Kidney (tissue), 14 donors: Measurements from ENCODE around the gene PFKFB4. TPM values are rescaled to one million over a fixed set of nuclear protein-coding genes. Genes with fewer than 3 reads are reported as not detected.
A peak's percentile ranks its signal among the peaks of the same experiment; 100 is the strongest.

Experiments
- DNase-seq, 5 donors: peaks; one replicate each; pipeline ENCODE4 v3.0.0-alpha.2; 2013 to 2020
- FAIRE-seq: peaks from 2 replicates; lab custom pipeline; 2012; peaks lifted over from hg19 to GRCh38; lab: Jason Lieb, UNC
- H3K27ac ChIP-seq, 2 donors: one replicate each; pipeline ENCODE4 v1.7.0; 2013; ENCODE audit warnings: low read depth in 2 of 2, low read length in 2 of 2, inconsistent platforms in 1 of 2
- H3K27me3 ChIP-seq: one replicate; pipeline ENCODE4 v1.7.1; 2013; ENCODE audit warnings: low read length, inconsistent platforms; ENCODE audit not compliant: control insufficient read depth, insufficient read depth
- H3K36me3 ChIP-seq, 3 donors: one replicate each; pipeline versions ENCODE4 v1.7.0 to v1.7.1; 2013; ENCODE audit warnings: low read length in 3 of 3, control low read depth in 1 of 3, inconsistent platforms in 1 of 3; ENCODE audit not compliant: insufficient read depth in 3 of 3, control insufficient read depth in 2 of 3
- H3K4me1 ChIP-seq, 3 donors: one replicate each; pipeline versions ENCODE4 v1.7.0 to v1.7.1; 2013; ENCODE audit warnings: low read length in 3 of 3, inconsistent platforms in 1 of 3, low read depth in 1 of 3; ENCODE audit not compliant: control insufficient read depth in 2 of 3, insufficient read depth in 2 of 3
- H3K4me3 ChIP-seq, 3 donors: one replicate each; pipeline versions ENCODE4 v1.7.0 to v1.8.1; 2013; ENCODE audit warnings: low read length in 3 of 3, control low read depth in 1 of 3, inconsistent platforms in 1 of 3
- H3K9ac ChIP-seq, 3 donors: one replicate each; pipeline versions ENCODE4 v1.7.0 to v1.7.1; 2013; ENCODE audit warnings: low read length in 3 of 3, control low read depth in 1 of 3, inconsistent platforms in 1 of 3
- H3K9me3 ChIP-seq, 3 donors: one replicate each; pipeline versions ENCODE4 v1.7.0 to v1.7.1; 2013; ENCODE audit warnings: low read length in 3 of 3, control low read depth in 1 of 3, inconsistent platforms in 1 of 3; ENCODE audit not compliant: control insufficient read depth in 2 of 3, insufficient read depth in 1 of 3
- intact Hi-C: fragments of 100-400 bp; cut with DNase I; formaldehyde crosslinking; loops from one replicate; pipeline ENCODE4 v1.11.1; 2022
- polyA plus RNA-seq: library from polyadenylated mRNA; stranded (reverse); fragments of 350-450 nt; fragmentation: Illumina TruSeq; extraction: RNeasy Lipid Tissue Mini Kit (QIAGEN cat#74804); gene quantifications from one replicate; pipeline ENCODE4 v1.2.3, GENCODE V29; 2014; ENCODE audit warnings: low read depth, low replicate concordance; ENCODE audit not compliant: insufficient read depth
- total RNA-seq: library from RNA; stranded (reverse); fragmentation: NEBNext Ultra II Directional; extraction: Animal tissue kit (Norgen Biotek cat#: 25700); gene quantifications from one replicate; pipeline ENCODE4 v1.2.1, GENCODE V29; 2021
- TF ChIP-seq, protein P1 (sequence below): IDR thresholded peaks from 3 replicates; pipeline ENCODE4 v1.5.1; 2012; ENCODE audit warnings: mild to moderate bottlenecking, moderate library complexity, borderline replicate concordance; ENCODE audit not compliant: insufficient read depth; ENCODE audit errors: extremely low read depth
- donor health status: control.
- donor health status: control.
- donor health status: control.
- donor health status: control.
- donor health status: control.
- donor health status: DM: yes; HTN: yes; CAD: no.
- donor health status: Normal renal cell carcinoma (clear cell type).

Gene PFKFB4
- total and polyA plus RNA-seq, 2 donors from 2014 or later, result 2.1 to 4.6 TPM

DNA sequence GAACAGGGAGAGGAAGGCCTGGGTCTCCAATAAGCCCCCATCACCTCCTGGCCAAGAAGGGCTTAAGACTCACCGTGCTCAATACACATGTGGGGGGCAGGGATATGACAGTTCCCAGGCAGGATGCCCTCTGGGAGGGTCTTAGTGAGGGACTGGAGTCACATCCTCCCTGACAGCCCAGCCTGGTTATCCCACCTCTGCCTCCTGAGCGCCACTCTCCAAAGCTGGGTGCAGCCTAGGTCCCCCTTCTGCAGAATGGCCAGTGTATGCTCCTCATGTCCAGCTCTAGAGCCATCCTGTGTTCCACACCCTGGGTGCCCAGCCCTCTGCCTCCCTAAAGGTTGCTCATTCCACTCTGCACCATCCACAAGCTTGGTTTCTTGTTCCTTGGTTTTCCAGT, 51.5 kb downstream of the PFKFB4 start:
- Histone ChIP-seq H3K27ac (peak overlapping the region; percentile 33 to 82), H3K9me3 (no peaks in the 10 kb centered on the region), H3K4me1 (peaks cover 0 to 15% (median 0%) of the 10 kb centered on the region in 3 donors), H3K36me3 (no peaks in the 10 kb centered on the region), H3K9ac (peak overlapping the region in 2 of 3 donors; percentile 22 to 91), H3K27me3 (no peaks in the 10 kb centered on the region), H3K4me3 (peak overlapping the region in 1 of 3 donors; percentile 77)
- intact Hi-C loops, result no loop called here
- no peak for FAIRE-seq
- peak in 1 of 5 donors; percentile 29 for DNase-seq
- TF ChIP-seq, protein P1, sequence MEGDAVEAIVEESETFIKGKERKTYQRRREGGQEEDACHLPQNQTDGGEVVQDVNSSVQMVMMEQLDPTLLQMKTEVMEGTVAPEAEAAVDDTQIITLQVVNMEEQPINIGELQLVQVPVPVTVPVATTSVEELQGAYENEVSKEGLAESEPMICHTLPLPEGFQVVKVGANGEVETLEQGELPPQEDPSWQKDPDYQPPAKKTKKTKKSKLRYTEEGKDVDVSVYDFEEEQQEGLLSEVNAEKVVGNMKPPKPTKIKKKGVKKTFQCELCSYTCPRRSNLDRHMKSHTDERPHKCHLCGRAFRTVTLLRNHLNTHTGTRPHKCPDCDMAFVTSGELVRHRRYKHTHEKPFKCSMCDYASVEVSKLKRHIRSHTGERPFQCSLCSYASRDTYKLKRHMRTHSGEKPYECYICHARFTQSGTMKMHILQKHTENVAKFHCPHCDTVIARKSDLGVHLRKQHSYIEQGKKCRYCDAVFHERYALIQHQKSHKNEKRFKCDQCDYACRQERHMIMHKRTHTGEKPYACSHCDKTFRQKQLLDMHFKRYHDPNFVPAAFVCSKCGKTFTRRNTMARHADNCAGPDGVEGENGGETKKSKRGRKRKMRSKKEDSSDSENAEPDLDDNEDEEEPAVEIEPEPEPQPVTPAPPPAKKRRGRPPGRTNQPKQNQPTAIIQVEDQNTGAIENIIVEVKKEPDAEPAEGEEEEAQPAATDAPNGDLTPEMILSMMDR, result no peak

- peak; percentile 65 to 95 (median 82) for DNase-seq
These were observed 52.3 kb downstream of the PFKFB4 start, which contains the start of gene SHISA5 for GRCh38 chr3:48504051-48504946. TSS of gene SHISA5 (minus strand) at chr3:48504174. CDS start at chr3:48504094, 80 bp downstream.

GRCh38 chr3:48503401-48504050, 53.1 kb downstream of the PFKFB4 start:
- TF ChIP-seq, protein P1, result no peak
- Histone ChIP-seq H3K9ac (peak overlapping the region; percentile 26 to 87 (median 84)), H3K27me3 (no peaks in the 10 kb centered on the region), H3K27ac (peak overlapping the region; percentile 82 to 92), H3K9me3 (no peaks in the 10 kb centered on the region), H3K4me1 (peaks cover 0 to 15% (median 0%) of the 10 kb centered on the region in 3 donors), H3K36me3 (no peaks in the 10 kb centered on the region), H3K4me3 (peak overlapping the region; percentile 50 to 77 (median 67))
- intact Hi-C loops, result loop anchor here (5.0 kb wide), 1 partner anchor 36 kb away; a partner anchor contains a TSS
- DNase-seq (peak; percentile 25 to 87 (median 34)), FAIRE-seq (no peak)

More at GRCh38 chr3:48504051-48504946, 52.3 kb downstream of the PFKFB4 start, which contains the start of gene SHISA5:
- H3K36me3 ChIP-seq, result no peaks in the 10 kb centered on the region
- H3K4me1 ChIP-seq, result peaks cover 0 to 15% (median 0%) of the 10 kb centered on the region in 3 donors
- FAIRE-seq, result no peak
- TF ChIP-seq, protein P1, result no peak
- intact Hi-C loops, result loop anchor here (5.0 kb wide), 1 partner anchor 37 kb away; a partner anchor contains a TSS
- peak within 1 kb of the TSS; percentile 50 to 77 (median 77) for H3K4me3 ChIP-seq
- H3K9ac ChIP-seq, result peak within 1 kb of the TSS; percentile 26 to 91 (median 84)
- peak within 1 kb of the TSS; percentile 82 to 92 for H3K27ac ChIP-seq
- H3K9me3 ChIP-seq, result no peaks in the 10 kb centered on the region
- no peaks in the 10 kb centered on the region for H3K27me3 ChIP-seq
